ENCODE data around the gene CAT. TPM values are rescaled to one million over a fixed set of nuclear protein-coding genes. Genes with fewer than 3 reads are reported as not detected.
A peak's percentile ranks its signal among the peaks of the same experiment; 100 is the strongest.

Gene CAT
- total and polyA plus RNA-seq, 9 of the 15 experiments (the other 6 are each of a cell fraction or from before 2014, with no cell fraction given), result 86.7 to 183 (median 114) TPM

GRCh38 chr11:34395916-34396550 lies 42.7 kb upstream of the CAT start:
- H3K4me3 ChIP-seq, result no peak overlapping the region
- CTCF ChIA-PET (ENCODE audit: low intra/inter-chr PET ratio), result no interaction called here
- POLR2A ChIA-PET, result interaction anchor here (0.5 to 0.6 kb wide), 2 partner anchors 84 to 351 kb away, joined by 3 read pairs; no protein-coding TSS in a partner anchor
- H3K27me3 ChIP-seq (ENCODE audit: control insufficient read depth in 2 of 2, insufficient read depth in 2 of 2, low read length in 2 of 2), result no peaks in the 10 kb centered on the region
- ATAC-seq (no peak), FAIRE-seq (no peak), DNase-seq (ENCODE audit: extremely low read depth in 1 of 4, low spot score in 3 of 4) (no peak)
- no peaks in the 10 kb centered on the region for H3K79me2 ChIP-seq (ENCODE audit: control insufficient read depth, insufficient read depth, low read length)
- no peaks in the 10 kb centered on the region for H3K36me3 ChIP-seq (ENCODE audit: control insufficient read depth, insufficient read depth, low read length)
- no peak overlapping the region for H3K27ac ChIP-seq (ENCODE audit: extremely low read depth, low read depth, low read length)
- H2AFZ ChIP-seq (ENCODE audit: low read depth, low read length), result 0 out of 2 replicates have a peak overlapping the region, but pooled peaks have one; percentile 16
- intact Hi-C loops (cut with micrococcal nuclease) (no loop called here), in situ Hi-C loops (cut with MboI) (no loop called here)
- no peak overlapping the region for H3K9ac ChIP-seq (ENCODE audit: insufficient read depth in 1 of 2, low read depth in 2 of 2, low read length in 2 of 2)
- H3K9me3 ChIP-seq (replicated peaks; ENCODE audit: control insufficient read depth, insufficient read depth, low read depth, low read length), result no peaks in the 10 kb centered on the region
- WGBS (ENCODE audit: insufficient coverage, low coverage, missing lambda C conversion rate), result 79% methylated on average over 1 of the region's 1 CpG
- no peaks in the 10 kb centered on the region for H3K4me1 ChIP-seq (replicated peaks in 1 of 2; ENCODE audit: control insufficient read depth in 2 of 2, insufficient read depth in 2 of 2, low read length in 2 of 2)
- no peak for TF ChIP-seq MEIS2 (IDR thresholded peaks at IDR 0.05; ENCODE audit: partially characterized antibody)
- TF ChIP-seq TAF7 (tag; IDR thresholded peaks at IDR 0.05), result no peak
- TF ChIP-seq, protein P1, sequence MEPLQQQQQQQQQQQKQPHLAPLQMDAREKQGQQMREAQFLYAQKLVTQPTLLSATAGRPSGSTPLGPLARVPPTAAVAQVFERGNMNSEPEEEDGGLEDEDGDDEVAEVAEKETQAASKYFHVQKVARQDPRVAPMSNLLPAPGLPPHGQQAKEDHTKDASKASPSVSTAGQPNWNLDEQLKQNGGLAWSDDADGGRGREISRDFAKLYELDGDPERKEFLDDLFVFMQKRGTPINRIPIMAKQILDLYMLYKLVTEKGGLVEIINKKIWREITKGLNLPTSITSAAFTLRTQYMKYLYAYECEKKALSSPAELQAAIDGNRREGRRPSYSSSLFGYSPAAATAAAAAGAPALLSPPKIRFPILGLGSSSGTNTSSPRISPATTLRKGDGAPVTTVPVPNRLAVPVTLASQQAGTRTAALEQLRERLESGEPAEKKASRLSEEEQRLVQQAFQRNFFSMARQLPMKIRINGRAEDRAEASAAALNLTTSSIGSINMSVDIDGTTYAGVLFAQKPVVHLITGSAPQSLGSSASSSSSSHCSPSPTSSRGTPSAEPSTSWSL (CRISPR knock-in tag; IDR thresholded peaks at IDR 0.05; ENCODE audit: borderline replicate concordance), result no peak
- TF ChIP-seq DLX4 (CRISPR knock-in tag; IDR thresholded peaks at IDR 0.05), result no peak
- TF ChIP-seq HINFP (tag; conservative IDR thresholded peaks at IDR 0.05; ENCODE audit: low read depth), result no peak
- TF ChIP-seq CUX1 (CRISPR knock-in tag; IDR thresholded peaks at IDR 0.05), result no peak
- TF ChIP-seq, protein P2, sequence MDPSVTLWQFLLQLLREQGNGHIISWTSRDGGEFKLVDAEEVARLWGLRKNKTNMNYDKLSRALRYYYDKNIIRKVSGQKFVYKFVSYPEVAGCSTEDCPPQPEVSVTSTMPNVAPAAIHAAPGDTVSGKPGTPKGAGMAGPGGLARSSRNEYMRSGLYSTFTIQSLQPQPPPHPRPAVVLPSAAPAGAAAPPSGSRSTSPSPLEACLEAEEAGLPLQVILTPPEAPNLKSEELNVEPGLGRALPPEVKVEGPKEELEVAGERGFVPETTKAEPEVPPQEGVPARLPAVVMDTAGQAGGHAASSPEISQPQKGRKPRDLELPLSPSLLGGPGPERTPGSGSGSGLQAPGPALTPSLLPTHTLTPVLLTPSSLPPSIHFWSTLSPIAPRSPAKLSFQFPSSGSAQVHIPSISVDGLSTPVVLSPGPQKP (CRISPR knock-in tag; IDR thresholded peaks at IDR 0.05), result no peak
- TF ChIP-seq DACH1 (IDR thresholded peaks at IDR 0.05; ENCODE audit: partially characterized antibody), result no peak
- TF ChIP-seq ZBTB12 (CRISPR knock-in tag; IDR thresholded peaks at IDR 0.05), result no peak
- TF ChIP-seq POLR2AphosphoS2 (IDR thresholded peaks at IDR 0.05; ENCODE audit: low read length), result no peak
- H3K4me2 ChIP-seq (ENCODE audit: insufficient read depth, low read length), result no peak overlapping the region
- BruUV-seq (replicated peaks), result no TSS peak
- H4K20me1 ChIP-seq (replicated peaks; ENCODE audit: control insufficient read depth, insufficient read depth, low read length), result no peaks in the 10 kb centered on the region
- H3K9me1 ChIP-seq (ENCODE audit: control insufficient read depth, insufficient read depth, low read length), result no peaks in the 10 kb centered on the region
